ENCODE measurements around the gene GLYR1.

Gene GLYR1

GRCh38 chr16:4836727-4837126, 10.4 kb downstream of the GLYR1 start:
- no peak overlapping the region for H3K4me3 ChIP-seq (ENCODE audit: low read depth, low read length)
- H3K4me1 ChIP-seq (ENCODE audit: control insufficient read depth, insufficient read depth, low read length): no peaks in the 10 kb centered on the region
- H3K9ac ChIP-seq (ENCODE audit: low read depth, low read length): no peak overlapping the region
- H3K36me3 ChIP-seq (ENCODE audit: control insufficient read depth, insufficient read depth, low read length): peaks cover 25% of the 10 kb centered on the region
- no peaks in the 10 kb centered on the region for H3K9me3 ChIP-seq (ENCODE audit: control insufficient read depth, insufficient read depth, low read length)
- H3K27me3 ChIP-seq (ENCODE audit: control insufficient read depth, insufficient read depth, low read length): no peaks in the 10 kb centered on the region

GRCh38 chr16:4833584-4833983, 13.5 kb downstream of the GLYR1 start:
- no peak overlapping the region for H3K9ac ChIP-seq (ENCODE audit: low read depth, low read length)
- peaks cover 23% of the 10 kb centered on the region for H3K36me3 ChIP-seq (ENCODE audit: control insufficient read depth, insufficient read depth, low read length)
- no peaks in the 10 kb centered on the region for H3K27me3 ChIP-seq (ENCODE audit: control insufficient read depth, insufficient read depth, low read length)
- no peak overlapping the region for H3K4me3 ChIP-seq (ENCODE audit: low read depth, low read length)
- H3K4me1 ChIP-seq (ENCODE audit: control insufficient read depth, insufficient read depth, low read length): no peaks in the 10 kb centered on the region
- H3K9me3 ChIP-seq (ENCODE audit: control insufficient read depth, insufficient read depth, low read length): no peaks in the 10 kb centered on the region

- H3K27me3 ChIP-seq (ENCODE audit: control insufficient read depth, insufficient read depth, low read length): no peaks in the 10 kb centered on the region
- H3K9me3 ChIP-seq (ENCODE audit: control insufficient read depth, insufficient read depth, low read length): no peaks in the 10 kb centered on the region
- no peak overlapping the region for H3K9ac ChIP-seq (ENCODE audit: low read depth, low read length)
- H3K36me3 ChIP-seq (ENCODE audit: control insufficient read depth, insufficient read depth, low read length): peaks cover 23% of the 10 kb centered on the region
- H3K4me3 ChIP-seq (ENCODE audit: low read depth, low read length): no peak overlapping the region
- no peaks in the 10 kb centered on the region for H3K4me1 ChIP-seq (ENCODE audit: control insufficient read depth, insufficient read depth, low read length)
These were observed 14.3 kb downstream of the GLYR1 start for GRCh38 chr16:4832698-4833343.

GRCh38 chr16:4831616-4832015, 15.5 kb downstream of the GLYR1 start:
- H3K9ac ChIP-seq (ENCODE audit: low read depth, low read length): no peak overlapping the region
- no peaks in the 10 kb centered on the region for H3K27me3 ChIP-seq (ENCODE audit: control insufficient read depth, insufficient read depth, low read length)
- H3K4me1 ChIP-seq (ENCODE audit: control insufficient read depth, insufficient read depth, low read length): no peaks in the 10 kb centered on the region
- H3K4me3 ChIP-seq (ENCODE audit: low read depth, low read length): no peak overlapping the region
- H3K9me3 ChIP-seq (ENCODE audit: control insufficient read depth, insufficient read depth, low read length): no peaks in the 10 kb centered on the region
- H3K36me3 ChIP-seq (ENCODE audit: control insufficient read depth, insufficient read depth, low read length): peaks cover 30% of the 10 kb centered on the region

GRCh38 chr16:4830408-4830807, 16.7 kb downstream of the GLYR1 start:
- no peaks in the 10 kb centered on the region for H3K27me3 ChIP-seq (ENCODE audit: control insufficient read depth, insufficient read depth, low read length)
- H3K4me1 ChIP-seq (ENCODE audit: control insufficient read depth, insufficient read depth, low read length): no peaks in the 10 kb centered on the region
- no peak overlapping the region for H3K4me3 ChIP-seq (ENCODE audit: low read depth, low read length)
- H3K36me3 ChIP-seq (ENCODE audit: control insufficient read depth, insufficient read depth, low read length): peaks cover 33% of the 10 kb centered on the region
- no peaks in the 10 kb centered on the region for H3K9me3 ChIP-seq (ENCODE audit: control insufficient read depth, insufficient read depth, low read length)
- no peak overlapping the region for H3K9ac ChIP-seq (ENCODE audit: low read depth, low read length)

- H3K4me3 ChIP-seq (ENCODE audit: low read depth, low read length): no peak overlapping the region
- H3K36me3 ChIP-seq (ENCODE audit: control insufficient read depth, insufficient read depth, low read length): peaks cover 43% of the 10 kb centered on the region
- no peaks in the 10 kb centered on the region for H3K4me1 ChIP-seq (ENCODE audit: control insufficient read depth, insufficient read depth, low read length)
- no peaks in the 10 kb centered on the region for H3K9me3 ChIP-seq (ENCODE audit: control insufficient read depth, insufficient read depth, low read length)
- no peak overlapping the region for H3K9ac ChIP-seq (ENCODE audit: low read depth, low read length)
- H3K27me3 ChIP-seq (ENCODE audit: control insufficient read depth, insufficient read depth, low read length): no peaks in the 10 kb centered on the region
These were observed 18.3 kb downstream of the GLYR1 start for GRCh38 chr16:4828567-4829321.

- Histone ChIP-seq H3K9me3 (ENCODE audit: control insufficient read depth, insufficient read depth, low read length) (no peaks in the 10 kb centered on the region), H3K4me1 (ENCODE audit: control insufficient read depth, insufficient read depth, low read length) (no peaks in the 10 kb centered on the region), H3K9ac (ENCODE audit: low read depth, low read length) (no peak overlapping the region), H3K27me3 (ENCODE audit: control insufficient read depth, insufficient read depth, low read length) (no peaks in the 10 kb centered on the region), H3K4me3 (ENCODE audit: low read depth, low read length) (no peak overlapping the region), H3K36me3 (ENCODE audit: control insufficient read depth, insufficient read depth, low read length) (peaks cover 49% of the 10 kb centered on the region)
These were observed 20.1 kb downstream of the GLYR1 start for GRCh38 chr16:4826980-4827379.

- Histone ChIP-seq H3K27me3 (ENCODE audit: control insufficient read depth, insufficient read depth, low read length) (no peaks in the 10 kb centered on the region), H3K4me1 (ENCODE audit: control insufficient read depth, insufficient read depth, low read length) (no peaks in the 10 kb centered on the region), H3K9me3 (ENCODE audit: control insufficient read depth, insufficient read depth, low read length) (no peaks in the 10 kb centered on the region), H3K36me3 (ENCODE audit: control insufficient read depth, insufficient read depth, low read length) (peaks cover 50% of the 10 kb centered on the region), H3K9ac (ENCODE audit: low read depth, low read length) (no peak overlapping the region), H3K4me3 (ENCODE audit: low read depth, low read length) (no peak overlapping the region)
These were observed 20.6 kb downstream of the GLYR1 start for GRCh38 chr16:4826526-4826925.

- no peak overlapping the region for H3K9ac ChIP-seq (ENCODE audit: low read depth, low read length)
- no peak overlapping the region for H3K4me3 ChIP-seq (ENCODE audit: low read depth, low read length)
- no peaks in the 10 kb centered on the region for H3K9me3 ChIP-seq (ENCODE audit: control insufficient read depth, insufficient read depth, low read length)
- H3K36me3 ChIP-seq (ENCODE audit: control insufficient read depth, insufficient read depth, low read length): peaks cover 45% of the 10 kb centered on the region
- H3K27me3 ChIP-seq (ENCODE audit: control insufficient read depth, insufficient read depth, low read length): no peaks in the 10 kb centered on the region
- H3K4me1 ChIP-seq (ENCODE audit: control insufficient read depth, insufficient read depth, low read length): no peaks in the 10 kb centered on the region
These were observed 21.9 kb downstream of the GLYR1 start for GRCh38 chr16:4825196-4825595.

- Histone ChIP-seq H3K9ac (ENCODE audit: low read depth, low read length) (no peak overlapping the region), H3K4me1 (ENCODE audit: control insufficient read depth, insufficient read depth, low read length) (no peaks in the 10 kb centered on the region), H3K36me3 (ENCODE audit: control insufficient read depth, insufficient read depth, low read length) (peaks cover 41% of the 10 kb centered on the region), H3K9me3 (ENCODE audit: control insufficient read depth, insufficient read depth, low read length) (no peaks in the 10 kb centered on the region), H3K27me3 (ENCODE audit: control insufficient read depth, insufficient read depth, low read length) (no peaks in the 10 kb centered on the region), H3K4me3 (ENCODE audit: low read depth, low read length) (no peak overlapping the region)
These were observed 26.4 kb downstream of the GLYR1 start for GRCh38 chr16:4820652-4821051.

- Histone ChIP-seq H3K9ac (ENCODE audit: low read depth, low read length) (no peak overlapping the region), H3K4me1 (ENCODE audit: control insufficient read depth, insufficient read depth, low read length) (no peaks in the 10 kb centered on the region), H3K4me3 (ENCODE audit: low read depth, low read length) (no peak overlapping the region), H3K9me3 (ENCODE audit: control insufficient read depth, insufficient read depth, low read length) (no peaks in the 10 kb centered on the region), H3K36me3 (ENCODE audit: control insufficient read depth, insufficient read depth, low read length) (peaks cover 34% of the 10 kb centered on the region), H3K27me3 (ENCODE audit: control insufficient read depth, insufficient read depth, low read length) (no peaks in the 10 kb centered on the region)
These were observed 32.4 kb downstream of the GLYR1 start for GRCh38 chr16:4814542-4815173.

GRCh38 chr16:4814046-4814445, 33.0 kb downstream of the GLYR1 start:
- Histone ChIP-seq H3K36me3 (ENCODE audit: control insufficient read depth, insufficient read depth, low read length) (peaks cover 34% of the 10 kb centered on the region), H3K9ac (ENCODE audit: low read depth, low read length) (no peak overlapping the region)

More at GRCh38 chr16:4814046-4814445, 33.0 kb downstream of the GLYR1 start:
- no peaks in the 10 kb centered on the region for H3K27me3 ChIP-seq (ENCODE audit: control insufficient read depth, insufficient read depth, low read length)
- no peaks in the 10 kb centered on the region for H3K4me1 ChIP-seq (ENCODE audit: control insufficient read depth, insufficient read depth, low read length)
- H3K4me3 ChIP-seq (ENCODE audit: low read depth, low read length): no peak overlapping the region
- H3K9me3 ChIP-seq (ENCODE audit: control insufficient read depth, insufficient read depth, low read length): no peaks in the 10 kb centered on the region

All from iPS-15b (cell line).